ENCODE results near the gene GCNT1. TPM values are rescaled to one million over a fixed set of nuclear protein-coding genes. Genes with fewer than 3 reads are reported as not detected.
A peak's percentile ranks its signal among the peaks of the same experiment; 100 is the strongest.

The GCNT1 gene
- polyA plus RNA-seq (2013) = 40.5 and 40.6 TPM in 2 replicates

DNA sequence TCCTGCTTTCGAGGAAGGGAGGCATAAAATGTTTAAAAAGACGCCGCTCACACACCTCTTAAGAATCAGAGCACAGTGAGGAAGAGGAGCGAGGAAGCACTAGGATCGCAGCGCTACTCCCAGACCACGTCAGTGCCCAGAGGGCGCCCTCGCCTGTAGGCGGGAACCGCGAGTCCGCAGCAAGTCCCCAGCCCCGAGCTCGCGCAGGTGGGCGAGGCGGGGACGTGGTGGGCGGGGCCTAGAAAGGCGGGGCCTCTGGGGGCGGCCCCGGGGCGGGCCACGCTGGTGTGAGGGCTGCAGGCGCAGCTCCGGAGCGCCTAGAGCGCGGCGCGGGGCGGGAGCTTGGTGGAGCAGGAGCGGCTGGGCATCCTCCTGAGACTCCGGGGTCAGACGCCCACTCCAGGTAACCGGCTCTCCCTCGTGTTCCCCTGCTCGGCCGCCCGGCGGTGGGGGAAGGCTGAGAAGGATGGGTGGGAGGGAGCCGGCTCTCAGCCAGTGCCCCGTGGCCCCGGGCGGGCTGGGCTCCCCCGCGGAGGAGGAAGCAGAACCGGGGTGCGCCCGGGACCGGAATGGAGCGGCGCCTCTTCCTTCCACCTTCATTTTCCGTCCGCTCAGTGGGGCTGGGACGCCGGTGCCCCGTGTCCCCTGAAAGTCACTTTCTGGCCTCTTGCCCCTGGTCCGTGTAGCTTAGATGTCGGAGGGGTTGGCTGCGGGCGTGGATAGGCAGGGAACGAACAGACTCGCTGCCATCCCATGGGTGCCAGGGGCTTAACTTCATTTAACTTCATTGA is at the start of gene GCNT1:
TSS of gene GCNT1 (plus strand) at position 280 of the 791 bp plus-strand sequence. CDS start 43,200 bp downstream, outside the sequence.
- Histone ChIP-seq H3K4me1 (ENCODE audit: control insufficient read depth in 1 of 2, insufficient read depth in 2 of 2, low read length in 2 of 2) (no peaks in the 10 kb centered on the region), H3K4ac (ENCODE audit: low read depth, low read length) (no peak within 1 kb of the TSS), H3K27ac (ENCODE audit: low read depth, low read length) (no peak within 1 kb of the TSS), H2BK120ac (ENCODE audit: insufficient read depth, low read length, poor library complexity) (peak within 1 kb of the TSS; percentile 25), H3K79me1 (ENCODE audit: low read length) (peaks cover 2% of the 10 kb centered on the region), H4K12ac (ENCODE audit: low read depth, low read length) (no peak within 1 kb of the TSS), H3K4me3 (ENCODE audit: low read depth, low read length) (peak within 1 kb of the TSS; percentile 78), H3K4me2 (ENCODE audit: low read length) (peak within 1 kb of the TSS; percentile 98), H3K79me2 (ENCODE audit: control insufficient read depth, insufficient read depth, low read length, poor library complexity) (no peaks in the 10 kb centered on the region), H2AK5ac (ENCODE audit: low read length) (no peak within 1 kb of the TSS), H3K14ac (ENCODE audit: low read length) (peak within 1 kb of the TSS; percentile 4), H3K36me3 (ENCODE audit: control insufficient read depth in 1 of 2, insufficient read depth in 2 of 2, low read length in 2 of 2) (no peaks in the 10 kb centered on the region), H4K8ac (ENCODE audit: low read depth, low read length) (no peak within 1 kb of the TSS), H3K18ac (ENCODE audit: low read length) (peak within 1 kb of the TSS; percentile 7), H2BK5ac (ENCODE audit: low read depth, low read length, poor library complexity) (no peak within 1 kb of the TSS), H3K23ac (ENCODE audit: low read length) (no peak within 1 kb of the TSS), H3K9me3 (ENCODE audit: insufficient read depth, low read depth, low read length) (no peaks in the 10 kb centered on the region), H2BK12ac (ENCODE audit: low read length) (no peak within 1 kb of the TSS), H3K9ac (ENCODE audit: low read length) (peak within 1 kb of the TSS; percentile 44), H2AFZ (ENCODE audit: insufficient read depth, low read length, poor library complexity) (peak within 1 kb of the TSS; percentile 56), H3K27me3 (ENCODE audit: insufficient read depth, low read length) (no peaks in the 10 kb centered on the region), H4K91ac (ENCODE audit: low read depth, low read length) (no peak within 1 kb of the TSS)
- peak; percentile 95 to 98 for DNase-seq
- no CpG with 5 or more reads among the region's 65 CpGs for WGBS (ENCODE audit: extremely low coverage, insufficient coverage, insufficient read length)

DNA sequence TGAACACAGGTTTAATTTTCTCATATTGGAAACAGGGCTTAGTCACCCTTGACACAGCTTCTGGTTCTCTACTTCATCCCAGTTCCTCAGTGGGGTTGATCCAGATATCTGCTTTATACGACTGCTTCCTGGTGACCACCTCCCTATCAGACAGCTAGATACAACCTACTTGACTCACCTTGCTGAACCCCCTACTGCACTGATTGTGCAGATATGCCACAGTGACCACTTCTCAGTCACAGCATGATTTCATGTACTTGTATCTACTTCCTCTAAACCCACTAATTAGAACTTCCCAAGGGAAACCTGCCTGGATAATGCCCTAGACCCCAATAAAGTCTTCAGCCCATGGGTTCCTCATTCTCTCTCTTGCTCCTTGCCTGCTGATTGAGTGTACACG is 46.3 kb upstream of the GCNT1 start:
- no peaks in the 10 kb centered on the region for H3K79me1 ChIP-seq (ENCODE audit: low read length)

DNA sequence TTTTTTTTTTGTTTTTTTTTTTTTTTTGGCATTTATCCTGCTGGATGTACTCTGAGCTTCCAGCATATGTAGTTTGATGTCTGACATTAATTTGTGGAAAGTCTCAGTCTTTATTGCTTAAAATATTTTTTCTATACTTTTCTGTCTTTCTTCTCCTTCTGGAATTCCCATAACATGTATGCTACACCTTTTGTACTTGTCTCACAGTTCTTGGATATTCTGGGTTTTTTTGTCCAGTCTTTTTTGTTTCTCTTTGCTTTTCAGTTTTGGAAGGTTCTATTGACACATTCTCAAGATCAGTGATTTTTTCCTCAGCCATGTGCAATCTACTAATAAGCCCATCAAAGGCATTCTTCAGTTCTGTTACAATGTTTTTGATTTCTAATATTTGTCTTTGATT is 45.3 kb upstream of the GCNT1 start:
- DNase-seq = no peak
- Histone ChIP-seq H2BK120ac (ENCODE audit: insufficient read depth, low read length, poor library complexity) (no peak overlapping the region), H4K12ac (ENCODE audit: low read depth, low read length) (no peak overlapping the region), H3K79me1 (ENCODE audit: low read length) (no peaks in the 10 kb centered on the region), H2AK5ac (ENCODE audit: low read length) (no peak overlapping the region), H3K79me2 (ENCODE audit: control insufficient read depth, insufficient read depth, low read length, poor library complexity) (no peaks in the 10 kb centered on the region), H3K9me3 (ENCODE audit: insufficient read depth, low read depth, low read length) (no peaks in the 10 kb centered on the region), H3K27ac (ENCODE audit: low read depth, low read length) (no peak overlapping the region), H3K4me1 (ENCODE audit: control insufficient read depth in 1 of 2, insufficient read depth in 2 of 2, low read length in 2 of 2) (no peaks in the 10 kb centered on the region), H3K23ac (ENCODE audit: low read length) (no peak overlapping the region), H3K36me3 (ENCODE audit: control insufficient read depth in 1 of 2, insufficient read depth in 2 of 2, low read length in 2 of 2) (no peaks in the 10 kb centered on the region), H3K4me2 (ENCODE audit: low read length) (no peak overlapping the region), H3K4me3 (ENCODE audit: low read depth, low read length) (no peak overlapping the region), H3K27me3 (ENCODE audit: insufficient read depth, low read length) (no peaks in the 10 kb centered on the region), H3K14ac (ENCODE audit: low read length) (no peak overlapping the region), H2BK5ac (ENCODE audit: low read depth, low read length, poor library complexity) (no peak overlapping the region), H3K18ac (ENCODE audit: low read length) (no peak overlapping the region), H4K91ac (ENCODE audit: low read depth, low read length) (no peak overlapping the region), H3K9ac (ENCODE audit: low read length) (no peak overlapping the region), H2BK12ac (ENCODE audit: low read length) (no peak overlapping the region), H2AFZ (ENCODE audit: insufficient read depth, low read length, poor library complexity) (no peak overlapping the region), H4K8ac (ENCODE audit: low read depth, low read length) (no peak overlapping the region), H3K4ac (ENCODE audit: low read depth, low read length) (no peak overlapping the region)

More for the DNA sequence above, 46.3 kb upstream of the GCNT1 start:
- no peak overlapping the region for H3K9ac ChIP-seq (ENCODE audit: low read length)
- H3K18ac ChIP-seq (ENCODE audit: low read length) = no peak overlapping the region
- DNase-seq = no peak
- no peak overlapping the region for H3K27ac ChIP-seq (ENCODE audit: low read depth, low read length)
- H3K27me3 ChIP-seq (ENCODE audit: insufficient read depth, low read length) = no peaks in the 10 kb centered on the region
- no peak overlapping the region for H2BK120ac ChIP-seq (ENCODE audit: insufficient read depth, low read length, poor library complexity)
- no peak overlapping the region for H4K8ac ChIP-seq (ENCODE audit: low read depth, low read length)
- H3K14ac ChIP-seq (ENCODE audit: low read length) = no peak overlapping the region
- no peaks in the 10 kb centered on the region for H3K79me2 ChIP-seq (ENCODE audit: control insufficient read depth, insufficient read depth, low read length, poor library complexity)
- H2AFZ ChIP-seq (ENCODE audit: insufficient read depth, low read length, poor library complexity) = no peak overlapping the region
- H2AK5ac ChIP-seq (ENCODE audit: low read length) = no peak overlapping the region
- H3K23ac ChIP-seq (ENCODE audit: low read length) = no peak overlapping the region
- no peaks in the 10 kb centered on the region for H3K36me3 ChIP-seq (ENCODE audit: control insufficient read depth in 1 of 2, insufficient read depth in 2 of 2, low read length in 2 of 2)
- H3K9me3 ChIP-seq (ENCODE audit: insufficient read depth, low read depth, low read length) = no peaks in the 10 kb centered on the region
- H2BK12ac ChIP-seq (ENCODE audit: low read length) = no peak overlapping the region
- H3K4me2 ChIP-seq (ENCODE audit: low read length) = no peak overlapping the region
- no peak overlapping the region for H2BK5ac ChIP-seq (ENCODE audit: low read depth, low read length, poor library complexity)
- H3K4ac ChIP-seq (ENCODE audit: low read depth, low read length) = no peak overlapping the region
- H3K4me3 ChIP-seq (ENCODE audit: low read depth, low read length) = no peak overlapping the region
- no peaks in the 10 kb centered on the region for H3K4me1 ChIP-seq (ENCODE audit: control insufficient read depth in 1 of 2, insufficient read depth in 2 of 2, low read length in 2 of 2)
- no peak overlapping the region for H4K91ac ChIP-seq (ENCODE audit: low read depth, low read length)
- no CpG with 5 or more reads among the region's 2 CpGs for WGBS (ENCODE audit: extremely low coverage, insufficient coverage, insufficient read length)
- H4K12ac ChIP-seq (ENCODE audit: low read depth, low read length) = no peak overlapping the region

DNA sequence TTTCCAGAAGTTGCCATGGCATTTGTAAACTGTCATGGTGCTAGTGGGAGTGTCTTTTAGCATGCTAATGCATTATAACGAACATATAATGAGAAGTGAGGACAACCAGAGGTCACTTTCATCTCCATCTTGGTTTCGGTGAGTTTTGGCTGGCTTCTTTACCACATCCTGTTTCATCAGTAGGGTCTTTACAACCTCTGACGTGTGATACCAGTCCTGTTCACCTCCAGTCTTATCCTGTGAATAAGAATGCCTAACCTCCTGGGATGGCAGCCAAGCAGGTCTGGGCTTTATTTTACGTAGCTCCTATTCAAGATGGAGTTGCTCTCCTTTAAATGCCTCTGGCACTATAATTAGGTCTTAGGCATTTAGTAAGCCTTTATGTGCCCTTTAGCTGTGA is 44.3 kb upstream of the GCNT1 start:
- no peak for DNase-seq
- Histone ChIP-seq H4K91ac (ENCODE audit: low read depth, low read length) (no peak overlapping the region), H3K4me2 (ENCODE audit: low read length) (no peak overlapping the region), H3K23ac (ENCODE audit: low read length) (no peak overlapping the region), H2BK12ac (ENCODE audit: low read length) (no peak overlapping the region), H3K9me3 (ENCODE audit: insufficient read depth, low read depth, low read length) (no peaks in the 10 kb centered on the region), H2AK5ac (ENCODE audit: low read length) (no peak overlapping the region), H2BK5ac (ENCODE audit: low read depth, low read length, poor library complexity) (no peak overlapping the region), H2BK120ac (ENCODE audit: insufficient read depth, low read length, poor library complexity) (no peak overlapping the region), H3K18ac (ENCODE audit: low read length) (no peak overlapping the region), H3K79me1 (ENCODE audit: low read length) (no peaks in the 10 kb centered on the region), H4K8ac (ENCODE audit: low read depth, low read length) (no peak overlapping the region), H2AFZ (ENCODE audit: insufficient read depth, low read length, poor library complexity) (no peak overlapping the region), H3K9ac (ENCODE audit: low read length) (no peak overlapping the region), H3K27me3 (ENCODE audit: insufficient read depth, low read length) (no peaks in the 10 kb centered on the region), H3K27ac (ENCODE audit: low read depth, low read length) (no peak overlapping the region), H3K79me2 (ENCODE audit: control insufficient read depth, insufficient read depth, low read length, poor library complexity) (no peaks in the 10 kb centered on the region), H4K12ac (ENCODE audit: low read depth, low read length) (no peak overlapping the region), H3K4me3 (ENCODE audit: low read depth, low read length) (no peak overlapping the region), H3K14ac (ENCODE audit: low read length) (no peak overlapping the region), H3K4ac (ENCODE audit: low read depth, low read length) (no peak overlapping the region), H3K36me3 (ENCODE audit: control insufficient read depth in 1 of 2, insufficient read depth in 2 of 2, low read length in 2 of 2) (no peaks in the 10 kb centered on the region), H3K4me1 (ENCODE audit: control insufficient read depth in 1 of 2, insufficient read depth in 2 of 2, low read length in 2 of 2) (no peaks in the 10 kb centered on the region)
- no CpG with 5 or more reads among the region's 4 CpGs for WGBS (ENCODE audit: extremely low coverage, insufficient coverage, insufficient read length)
